Umbilical cord (tissue), 2 donors: ENCODE results near the gene MRPS25. TPM values are rescaled to one million over a fixed set of nuclear protein-coding genes. Genes with fewer than 3 reads are reported as not detected.
"Not testable (repeated sequence)": the region's sequence is repeated elsewhere in the genome, so short reads cannot be mapped to it uniquely, and the experiment has no call there.

Experiments used
- DNase-seq: peaks from one replicate; pipeline ENCODE4 v3.0.0-alpha.2; 2015; ENCODE audit warnings: low spot score
- total RNA-seq: library from RNA; depleted of rRNA; stranded (reverse); fragments of >200 nt; gene quantifications from one replicate; pipeline ENCODE4 v1.2.3, GENCODE V29; 2014; ENCODE audit warnings: low replicate concordance; ENCODE audit not compliant: insufficient read depth

The MRPS25 gene
- total RNA-seq, 1 donor from 2014 or later = 7.9 TPM

GRCh38 chr3:15043408-15044171 lies 21.5 kb downstream of the MRPS25 start:
- DNase-seq = no peak

DNA sequence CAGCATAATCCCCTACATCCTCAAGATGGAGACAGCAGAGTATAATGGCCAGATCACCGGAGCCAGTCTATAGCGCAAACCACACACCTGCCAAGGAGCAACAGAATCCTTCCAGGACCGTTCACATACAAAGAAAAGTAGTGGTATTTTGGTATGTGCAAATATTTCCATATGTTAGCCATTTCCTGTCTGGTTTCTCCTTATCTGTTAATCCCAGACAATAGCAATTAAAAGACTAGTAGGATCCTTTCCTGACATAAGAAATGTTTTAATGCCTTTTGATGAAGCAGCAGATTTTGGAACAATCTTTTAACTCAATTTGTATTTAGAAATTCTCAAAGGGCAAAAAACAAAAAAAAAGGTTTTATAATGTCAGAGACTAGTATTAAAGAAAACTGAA lies 22.2 kb downstream of the MRPS25 start:
- DNase-seq = no peak

DNA sequence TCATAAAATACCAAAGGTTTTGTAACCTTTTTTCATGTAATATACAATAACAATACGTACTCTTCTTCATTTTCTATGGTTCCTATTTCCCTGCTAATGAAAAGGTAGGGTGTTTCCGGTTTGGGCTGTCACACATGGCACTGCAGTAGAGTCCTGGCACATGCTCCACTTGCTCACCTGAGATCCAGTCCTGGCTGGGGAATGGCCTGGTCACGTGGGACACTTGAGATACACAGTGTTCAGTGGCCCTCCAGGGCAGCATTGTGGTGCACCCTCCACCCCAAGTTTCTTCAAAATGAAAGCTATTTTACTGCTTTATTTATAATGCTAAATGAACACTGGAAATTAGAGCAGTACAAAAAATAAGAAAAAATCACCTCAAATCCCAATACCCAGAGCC lies 23.2 kb downstream of the MRPS25 start:
- no peak for DNase-seq

DNA sequence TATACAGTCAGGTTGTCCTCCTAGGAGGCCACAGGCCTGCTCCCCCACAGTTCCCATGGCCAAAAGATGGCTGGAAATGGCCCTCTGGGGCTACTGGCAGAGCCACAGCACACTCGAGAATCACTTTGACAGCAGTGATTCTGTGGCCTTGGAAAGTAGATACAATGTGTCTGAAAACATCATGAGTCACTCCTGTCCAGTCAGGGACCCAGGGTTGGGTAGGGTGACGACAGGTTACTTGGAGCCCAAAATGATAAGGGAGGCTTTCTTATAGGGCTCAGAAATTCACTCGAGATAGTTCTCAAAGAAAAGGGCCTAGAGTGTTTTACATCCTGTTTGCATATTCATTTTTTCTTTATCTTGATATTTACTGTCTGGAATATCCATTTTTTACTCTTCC lies 24.3 kb downstream of the MRPS25 start:
- no peak for DNase-seq

GRCh38 chr3:15038306-15038705 lies 26.8 kb downstream of the MRPS25 start:
- DNase-seq = no peak

- no peak for DNase-seq
Measured at GRCh38 chr3:15033103-15033502, 32.0 kb downstream of the MRPS25 start.

- DNase-seq = no peak
Measured at GRCh38 chr3:15032650-15033049, 32.5 kb downstream of the MRPS25 start.

DNA sequence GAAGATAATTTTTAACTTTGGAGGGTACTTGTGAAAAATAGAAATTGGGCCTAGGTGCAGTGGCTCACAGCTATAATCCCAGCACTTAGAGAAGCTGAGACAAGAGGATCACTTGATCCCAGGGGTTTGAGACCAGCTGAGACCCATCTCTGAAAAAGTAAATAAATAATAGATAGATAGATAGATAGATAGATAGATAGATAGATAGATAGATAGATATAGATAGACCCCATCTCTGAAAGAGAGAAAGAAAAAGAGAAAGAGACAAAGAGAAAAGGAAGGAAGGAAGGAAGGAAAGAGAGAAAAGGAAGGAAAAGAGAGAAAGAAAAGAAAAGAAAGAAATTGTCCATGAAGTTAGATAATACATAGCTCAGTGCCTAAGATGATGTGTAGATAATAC lies 35.5 kb downstream of the MRPS25 start:
- no peak for DNase-seq

- peak; percentile 84 for DNase-seq
Measured at GRCh38 chr3:15023719-15024118, 41.4 kb downstream of the MRPS25 start.

- DNase-seq = peak; percentile 30
Measured at GRCh38 chr3:15023249-15023648, 41.9 kb downstream of the MRPS25 start.

DNA sequence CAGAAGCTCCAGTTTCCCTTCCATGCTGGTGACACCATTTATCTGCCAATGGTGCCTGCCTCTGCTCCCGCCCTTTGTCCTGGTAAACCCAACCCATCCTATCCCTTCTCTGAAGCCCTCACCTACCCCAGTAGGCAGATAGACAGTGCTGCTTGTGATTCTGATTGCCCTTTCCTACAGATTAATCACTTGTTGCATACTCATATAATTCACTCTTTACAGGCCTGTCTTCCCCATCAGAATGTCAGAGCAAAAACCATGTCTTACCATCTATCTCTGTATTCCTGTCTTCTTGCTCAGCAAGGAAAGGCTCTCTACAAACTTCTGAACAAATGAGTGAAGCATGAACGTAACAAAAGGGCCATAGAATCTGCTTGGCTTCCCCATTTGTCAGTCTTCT lies 47.9 kb downstream of the MRPS25 start:
- no peak for DNase-seq

DNA sequence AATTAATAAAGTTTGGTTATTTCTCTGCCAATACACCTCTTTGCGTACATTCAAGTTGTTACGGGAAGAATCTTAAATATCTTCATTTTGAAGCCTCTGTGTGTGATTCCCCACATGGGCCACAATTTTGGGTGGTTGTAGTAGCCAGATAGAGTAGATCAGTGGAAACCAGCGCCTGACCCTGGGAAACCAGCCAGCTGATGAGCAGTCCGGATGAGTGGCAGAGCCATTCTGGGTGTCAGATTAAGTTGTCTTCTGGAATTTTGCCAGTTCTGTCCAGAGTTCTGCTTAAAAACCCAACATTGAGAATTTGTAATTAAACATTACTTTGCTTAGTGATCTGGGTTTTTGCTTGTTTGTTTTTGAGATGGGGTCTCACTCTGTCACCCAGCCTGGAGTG lies 49.7 kb downstream of the MRPS25 start:
- DNase-seq = no peak

GRCh38 chr3:15014606-15015328 lies 50.3 kb downstream of the MRPS25 start:
- DNase-seq = no peak

DNA sequence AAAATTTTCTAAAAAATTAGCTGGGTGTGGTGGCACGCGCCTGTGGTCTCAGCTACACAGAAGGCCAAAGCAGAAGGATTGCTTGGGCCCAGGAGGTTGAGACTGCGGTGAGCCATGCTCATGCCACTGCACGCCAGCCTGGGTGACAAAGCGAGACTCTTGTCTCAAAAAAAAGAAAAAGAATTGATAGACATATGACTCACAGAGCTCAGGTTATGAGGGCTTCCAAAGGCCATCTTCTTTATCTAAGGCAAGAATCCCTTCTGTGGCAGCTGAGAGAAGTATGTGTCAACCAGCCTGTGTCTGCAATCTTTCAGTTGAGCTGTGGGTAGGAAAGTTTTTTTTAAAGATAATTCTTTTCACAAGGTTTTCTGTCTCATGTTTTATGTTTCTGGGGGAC lies 53.9 kb downstream of the MRPS25 start:
- DNase-seq = peak; percentile 87

DNA sequence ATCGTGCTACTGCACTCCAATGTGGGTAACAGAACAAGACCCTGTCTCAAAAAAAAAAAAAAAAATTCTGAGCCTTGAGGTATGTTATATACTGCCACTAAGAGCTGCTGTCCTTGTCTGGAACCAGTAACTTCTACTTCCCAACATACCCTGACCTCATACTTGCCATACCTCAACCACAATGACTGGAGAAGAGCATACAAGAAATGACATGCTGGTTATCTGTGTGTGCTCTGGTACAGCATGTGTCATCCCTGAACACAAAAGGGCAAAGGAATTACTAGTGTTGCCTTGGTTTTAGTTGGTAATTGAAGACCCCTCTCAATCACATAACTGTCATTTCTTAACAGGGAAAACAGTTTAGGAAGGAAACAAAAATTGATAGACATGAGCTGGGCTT lies 54.5 kb downstream of the MRPS25 start:
- DNase-seq = no peak

DNA sequence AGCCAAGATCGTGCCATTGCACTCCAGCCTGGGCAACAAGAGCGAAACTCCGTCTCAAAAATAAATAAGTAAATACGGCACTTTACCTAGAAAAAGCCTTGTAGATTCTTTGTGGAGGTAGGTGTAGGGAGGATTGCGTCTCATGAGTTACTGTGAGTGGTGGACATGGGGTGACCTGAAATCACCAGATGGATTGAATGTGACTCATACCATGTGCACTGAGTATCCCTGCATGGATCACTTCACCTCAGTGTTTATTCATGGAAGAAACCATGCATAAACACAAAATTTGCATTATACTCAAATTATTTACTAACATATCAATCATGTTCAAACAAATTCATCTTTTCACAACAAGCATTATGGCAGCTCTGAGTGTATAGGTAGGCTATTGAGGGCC lies 55.9 kb downstream of the MRPS25 start:
- DNase-seq = no peak

DNA sequence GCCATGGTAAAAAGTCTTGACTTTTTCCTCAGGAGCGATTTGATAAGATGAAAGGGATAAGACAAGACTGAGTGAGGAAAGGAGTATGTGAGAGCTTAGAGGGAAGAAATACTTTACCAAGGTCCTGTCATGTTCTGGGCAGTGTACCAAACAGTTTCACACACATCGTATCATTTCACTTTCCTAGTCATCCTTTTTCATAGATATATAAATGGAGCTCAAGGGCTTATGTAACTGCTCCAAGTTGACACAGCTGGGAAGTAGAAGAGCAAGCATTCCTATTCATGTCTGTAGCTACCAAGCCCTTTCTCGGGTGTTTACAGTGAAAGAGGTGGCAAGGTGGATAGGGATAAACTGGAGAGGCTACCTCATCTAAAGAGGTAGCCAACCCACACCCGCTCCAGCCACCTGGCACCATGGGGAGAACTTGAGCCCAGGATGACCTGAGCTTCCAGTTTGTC lies 57.4 kb downstream of the MRPS25 start:
- peak; percentile 95 for DNase-seq

- DNase-seq = not testable (repeated sequence)
Measured at GRCh38 chr3:14999182-14999581, 65.9 kb downstream of the MRPS25 start.

Other genes with a start within 250 kb of the MRPS25 start
- 10.1 TPM for gene FGD5, start 246.4 kb downstream of the MRPS25 start, total RNA-seq
- 29.1 TPM for gene NR2C2, start 117.7 kb downstream of the MRPS25 start, total RNA-seq
- gene RBSN, start 33.8 kb upstream of the MRPS25 start, total RNA-seq = 22.1 TPM
- 42.1 TPM for gene CAPN7, start 140.9 kb upstream of the MRPS25 start, total RNA-seq